Heart left ventricle (tissue), 16 donors: ENCODE data around the gene MADCAM1. TPM values are rescaled to one million over a fixed set of nuclear protein-coding genes. Genes with fewer than 3 reads are reported as not detected.

Source experiments
- ATAC-seq, 4 donors: fragments of 200-7000 bp; cut with Tn5 transposase; one replicate each; pipeline ENCODE4 v1.9.1; 2020 to 2022; ENCODE audit warnings: moderate library complexity in 4 of 4, mild to moderate bottlenecking in 3 of 4, moderate number of reproducible peaks in 1 of 4
- DNase-seq, 5 donors: peaks; one replicate each; pipeline ENCODE4 v3.0.0-alpha.2; 2020
- H3K27ac ChIP-seq, 12 donors: fragments of 200-600 bp; sonication (generic) in 4 of 12; one replicate each; pipeline versions ENCODE4 v1.5.0 to v1.8.0; 2016 to 2022; ENCODE audit warnings: mild to moderate bottlenecking in 2 of 12
- H3K27me3 ChIP-seq, 9 donors: fragments of 200-600 bp; sonication (generic) in 2 of 9; one replicate each; pipeline versions ENCODE4 v1.5.1 to v1.8.0; 2016 to 2022; ENCODE audit warnings: mild to moderate bottlenecking in 3 of 9
- H3K36me3 ChIP-seq, 9 donors: fragments of 200-600 bp; sonication (generic) in 2 of 9; one replicate each; pipeline versions ENCODE4 v1.5.0 to v1.8.0; 2018 to 2022; ENCODE audit warnings: mild to moderate bottlenecking in 2 of 9
- H3K4me1 ChIP-seq, 12 donors: fragments of 200-600 bp; sonication (generic) in 4 of 12; one replicate each; pipeline versions ENCODE4 v1.5.0 to v1.8.0; 2016 to 2022; ENCODE audit warnings: mild to moderate bottlenecking in 3 of 12
- H3K4me3 ChIP-seq, 12 donors: fragments of 200-600 bp; sonication (generic) in 4 of 12; one replicate each; pipeline versions ENCODE4 v1.5.0 to v1.8.0; 2017 to 2022; ENCODE audit warnings: mild to moderate bottlenecking in 9 of 12, moderate library complexity in 4 of 12
- H3K9me3 ChIP-seq, 12 donors: fragments of 200-600 bp; sonication (generic) in 4 of 12; one replicate each; pipeline versions ENCODE4 v1.5.0 to v1.8.0; 2016 to 2022; ENCODE audit warnings: mild to moderate bottlenecking in 1 of 12
- POLR2A ChIP-seq, 2 donors: fragments of 450-650 bp; IDR thresholded peaks; one replicate each; pipeline ENCODE4 v1.6.1; 2017; ENCODE audit warnings: antibody characterized with exemption in 2 of 2, mild to moderate bottlenecking in 2 of 2, moderate library complexity in 2 of 2
- WGBS, 4 donors: extraction: QIAGEN DNeasy Blood & Tissue Kit in 2 of 4; methylation state at CpG; one replicate each; pipeline versions ENCODE4 v1.1.5 to v1.1.7; 2013 to 2018; 5-methylcytosine and 5-hydroxymethylcytosine counted together
- intact Hi-C, 10 donors: fragments of 100-400 bp; cut with DNase I; formaldehyde crosslinking; loops; one replicate each; pipeline versions ENCODE4 v1.11.1 to v1.14.2; 2022
- polyA plus RNA-seq, 2 donors: library from polyadenylated mRNA; stranded (reverse); fragments of 200-250 nt; gene quantifications; one replicate each; pipeline ENCODE4 v1.2.3, GENCODE V29; 2013
- total RNA-seq, 9 donors: library from RNA; depleted of rRNA in 2 of 9; stranded (reverse); fragments of >200 nt in 2 of 9; fragmentation: NEBNext Ultra II Directional in 3 of 9; extraction: Animal tissue kit (Norgen Biotek cat#: 25700) in 3 of 9; gene quantifications; one replicate each; pipeline versions ENCODE4 v1.1.0 to v1.2.4, GENCODE V29; 2016 to 2023
- TF ChIP-seq, protein P1 (sequence below), 12 donors: fragments of 200-600 bp; sonication (generic) in 4 of 12; IDR thresholded peaks; one replicate each; pipeline versions ENCODE4 v1.5.0 to v1.8.0; 2018 to 2022; ENCODE audit warnings: antibody characterized with exemption in 12 of 12, mild to moderate bottlenecking in 5 of 12
- donor health status: ischemic (EF 13 %, LVEDD 7.1; RV severe dilation, severe dysfunction).
- donor health status: healthy with polysubstance abuse.
- donor health status: DM: no; HTN: yes; CAD: no.
- donor health status: DM: no; HTN: no; CAD: no.
- donor health status: ischemic (EF 25% LVEDD 6.9; RV normal size, moderate dysfunction).
- donor health status: ischemic (EF 25% LVEDD 5.7; RV mildly dilated, moderate dysfunction).
- donor health status: healthy.
- donor health status: DM: yes; HTN: yes; CAD: no.
- donor health status: ischemic (EF 35%, LVEDD 5.7; RV mildly dilated, moderate dysfunction).
- donor health status: nonischemic (EF 11% LVEDD 7.7; RV severe dilation, severe dysfunction).
- donor health status: DM: yes; HTN: yes; CAD: no.
- donor health status: PGD.
- donor health status: ischemic (EF 29% LVEDD 5.4; RV normal size, mild dysfunction).
- donor health status: nonischemic (EF 23%, LVEDD 6.1; RV moderate dilation, normal function).

MADCAM1 gene
- total and polyA plus RNA-seq, 11 donors, result 0.04 to 0.61 (median 0.36) TPM; not detected in 1

DNA sequence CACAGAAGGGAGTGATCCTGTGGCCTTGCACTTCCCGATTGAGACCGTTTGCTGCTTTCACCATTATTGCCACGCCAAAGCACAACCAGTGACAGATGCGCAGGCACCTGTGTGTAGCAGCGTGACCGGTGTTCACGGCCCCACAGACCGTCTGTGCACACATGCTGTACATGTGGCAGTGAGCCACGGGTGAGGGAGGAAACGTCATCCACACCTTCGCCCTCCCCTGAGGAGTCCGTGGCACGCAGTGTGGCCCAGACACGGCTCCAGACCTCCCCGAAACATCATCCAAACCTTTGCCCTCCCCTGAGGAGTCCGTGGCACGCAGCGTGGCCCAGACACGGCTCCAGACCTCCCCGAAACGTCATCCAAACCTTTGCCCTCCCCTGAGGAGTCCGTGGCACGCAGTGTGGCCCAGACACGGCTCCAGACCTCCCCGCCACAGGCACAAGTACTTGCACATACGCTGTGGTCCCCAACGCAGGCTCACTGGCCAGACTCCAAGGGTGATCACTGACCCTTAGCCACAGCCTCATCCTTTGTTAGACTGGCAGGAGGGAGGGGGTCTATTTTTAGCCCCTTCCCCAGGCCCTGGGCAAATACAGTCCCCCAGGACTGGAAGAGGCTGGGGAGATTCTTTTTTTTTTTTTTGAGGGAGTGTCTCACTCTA lies 27.6 kb upstream of the MADCAM1 start:
- DNase-seq (no peak), ATAC-seq (no peak)
- H3K9me3 ChIP-seq, result no peaks in the 10 kb centered on the region
- no peak overlapping the region for H3K4me3 ChIP-seq
- H3K36me3 ChIP-seq, result no peaks in the 10 kb centered on the region
- WGBS, 4 donors, result 71 to 80% (median 76%) methylated on average over 19 to 27 of the region's 27 CpGs
- no peaks in the 10 kb centered on the region for H3K27me3 ChIP-seq
- no peak overlapping the region for H3K27ac ChIP-seq
- intact Hi-C loops, result no loop called here
- no peaks in the 10 kb centered on the region for H3K4me1 ChIP-seq
- TF ChIP-seq POLR2A (IDR thresholded peaks at IDR 0.05), result no peak
- TF ChIP-seq, protein P1, sequence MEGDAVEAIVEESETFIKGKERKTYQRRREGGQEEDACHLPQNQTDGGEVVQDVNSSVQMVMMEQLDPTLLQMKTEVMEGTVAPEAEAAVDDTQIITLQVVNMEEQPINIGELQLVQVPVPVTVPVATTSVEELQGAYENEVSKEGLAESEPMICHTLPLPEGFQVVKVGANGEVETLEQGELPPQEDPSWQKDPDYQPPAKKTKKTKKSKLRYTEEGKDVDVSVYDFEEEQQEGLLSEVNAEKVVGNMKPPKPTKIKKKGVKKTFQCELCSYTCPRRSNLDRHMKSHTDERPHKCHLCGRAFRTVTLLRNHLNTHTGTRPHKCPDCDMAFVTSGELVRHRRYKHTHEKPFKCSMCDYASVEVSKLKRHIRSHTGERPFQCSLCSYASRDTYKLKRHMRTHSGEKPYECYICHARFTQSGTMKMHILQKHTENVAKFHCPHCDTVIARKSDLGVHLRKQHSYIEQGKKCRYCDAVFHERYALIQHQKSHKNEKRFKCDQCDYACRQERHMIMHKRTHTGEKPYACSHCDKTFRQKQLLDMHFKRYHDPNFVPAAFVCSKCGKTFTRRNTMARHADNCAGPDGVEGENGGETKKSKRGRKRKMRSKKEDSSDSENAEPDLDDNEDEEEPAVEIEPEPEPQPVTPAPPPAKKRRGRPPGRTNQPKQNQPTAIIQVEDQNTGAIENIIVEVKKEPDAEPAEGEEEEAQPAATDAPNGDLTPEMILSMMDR (IDR thresholded peaks at IDR 0.05), result no peak

DNA sequence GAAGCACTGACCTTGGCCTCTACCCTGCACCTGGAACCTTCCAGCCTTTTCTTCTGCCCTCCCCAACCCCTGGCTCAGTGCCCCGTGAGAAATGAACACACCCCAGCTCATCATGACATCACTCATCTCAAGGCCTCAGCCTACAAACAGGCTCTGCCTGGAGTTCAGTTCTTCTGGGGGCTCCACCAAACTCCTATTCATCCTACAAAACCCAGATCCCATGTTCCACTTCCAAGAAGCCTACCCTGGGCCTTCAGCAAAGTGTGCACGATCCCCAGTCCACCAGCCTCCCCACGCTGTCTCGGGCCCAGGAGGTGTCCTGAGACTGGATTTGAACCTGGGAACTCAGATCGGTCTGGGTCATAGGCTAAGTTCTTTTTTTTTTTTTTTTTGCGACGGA lies 26.5 kb upstream of the MADCAM1 start:
- intact Hi-C loops, result loop anchor here in 1 of 10 donors (10.0 kb wide), 1 partner anchor 75 kb away; no protein-coding TSS in a partner anchor
- ATAC-seq (no peak), DNase-seq (no peak)
- H3K9me3 ChIP-seq, result no peaks in the 10 kb centered on the region
- H3K27ac ChIP-seq, result no peak overlapping the region
- TF ChIP-seq, protein P1 (IDR thresholded peaks at IDR 0.05), result no peak
- TF ChIP-seq POLR2A (IDR thresholded peaks at IDR 0.05), result no peak
- H3K27me3 ChIP-seq, result no peaks in the 10 kb centered on the region
- H3K36me3 ChIP-seq, result no peaks in the 10 kb centered on the region
- WGBS, 4 donors, result 82 to 89% (median 83%) methylated on average over 7 of the region's 7 CpGs
- no peak overlapping the region for H3K4me3 ChIP-seq
- peaks cover 0 to 9% (median 3%) of the 10 kb centered on the region in 12 donors for H3K4me1 ChIP-seq

DNA sequence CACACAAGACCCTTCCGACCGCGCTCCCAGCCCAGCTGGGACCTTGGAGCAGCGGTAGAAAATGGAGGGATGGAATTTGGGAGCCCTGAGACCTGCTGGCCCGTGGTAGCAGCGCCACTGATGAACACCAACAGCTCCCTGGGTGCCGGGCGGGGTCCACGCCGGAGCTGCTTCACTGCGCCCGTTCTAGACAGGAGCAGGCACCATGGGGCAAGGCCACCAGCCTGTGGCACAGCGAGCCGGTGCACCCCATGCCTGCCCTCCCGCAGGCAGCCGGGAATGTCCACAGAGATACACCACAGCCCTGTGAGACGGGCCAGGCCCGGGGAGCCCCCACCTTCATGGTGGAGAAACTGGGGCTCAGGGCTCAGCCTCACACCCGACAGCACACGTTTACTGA lies 25.6 kb upstream of the MADCAM1 start:
- 68 to 76% (median 75%) methylated on average over 13 to 20 of the region's 20 CpGs for WGBS, 4 donors
- TF ChIP-seq, protein P1 (IDR thresholded peaks at IDR 0.05), result no peak
- TF ChIP-seq POLR2A (IDR thresholded peaks at IDR 0.05), result no peak
- DNase-seq (no peak), ATAC-seq (no peak)
- Histone ChIP-seq H3K9me3 (no peaks in the 10 kb centered on the region), H3K4me3 (no peak overlapping the region), H3K27ac (no peak overlapping the region), H3K27me3 (no peaks in the 10 kb centered on the region), H3K36me3 (no peaks in the 10 kb centered on the region), H3K4me1 (peaks cover 0 to 14% (median 6%) of the 10 kb centered on the region in 12 donors)
- intact Hi-C loops, result loop anchor here in 1 of 10 donors (10.0 kb wide), 1 partner anchor 76 kb away; no protein-coding TSS in a partner anchor

DNA sequence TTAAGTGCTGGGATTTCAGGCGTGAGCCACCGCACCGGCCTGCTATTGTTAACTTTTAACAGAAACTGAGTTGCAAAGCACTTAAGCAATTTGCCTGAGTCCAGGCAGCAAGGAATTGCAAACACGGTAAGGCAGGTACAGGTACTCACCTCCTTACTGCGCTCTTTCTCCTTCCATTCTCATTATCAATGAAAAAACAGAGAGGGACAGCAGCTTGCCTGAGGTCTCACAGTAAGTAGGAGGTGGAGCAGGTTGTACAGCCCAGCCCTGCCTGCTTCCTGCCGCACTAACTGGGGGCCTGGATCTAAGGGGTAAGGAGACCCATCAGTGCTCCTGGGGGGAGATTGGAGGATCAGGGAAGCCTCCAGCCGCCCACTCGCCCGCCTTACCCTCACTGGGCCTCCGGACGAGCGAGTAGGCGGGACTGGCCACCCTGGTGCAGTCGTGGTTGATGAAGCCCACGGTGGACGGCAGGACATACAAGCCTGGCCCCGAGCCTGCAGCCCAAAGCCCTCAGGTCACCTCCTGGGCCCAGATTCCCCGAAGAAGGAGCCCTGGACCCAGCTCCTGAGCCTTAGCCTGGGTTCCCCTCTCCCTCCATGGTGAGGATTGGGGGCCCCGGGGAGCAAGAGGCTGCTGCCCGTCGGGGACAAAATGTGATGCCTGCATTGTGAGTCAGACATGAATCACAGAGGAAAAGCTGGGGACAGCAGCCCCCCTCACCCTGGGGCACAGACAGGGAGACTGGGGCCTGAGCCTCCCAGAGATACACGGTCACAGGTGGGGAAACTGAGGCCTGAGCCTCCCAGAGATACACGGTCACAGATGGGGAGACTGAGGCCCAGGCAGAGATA lies 24.1 kb upstream of the MADCAM1 start:
- Histone ChIP-seq H3K4me1 (peaks cover 0 to 14% (median 6%) of the 10 kb centered on the region in 12 donors), H3K27me3 (no peaks in the 10 kb centered on the region), H3K36me3 (no peaks in the 10 kb centered on the region), H3K27ac (no peak overlapping the region), H3K4me3 (no peak overlapping the region), H3K9me3 (no peaks in the 10 kb centered on the region)
- WGBS, 4 donors, result 74 to 81% (median 77%) methylated on average over 18 to 23 of the region's 23 CpGs
- DNase-seq (peak in 1 of 5 donors; percentile 3), ATAC-seq (no peak)
- TF ChIP-seq, protein P1 (IDR thresholded peaks at IDR 0.05), result no peak
- TF ChIP-seq POLR2A (IDR thresholded peaks at IDR 0.05), result no peak
- intact Hi-C loops, result loop anchor here in 1 of 10 donors (10.0 kb wide), 1 partner anchor 77 kb away; no protein-coding TSS in a partner anchor
